Natural killer cell (primary cell): Measurements from ENCODE around the gene NAA16. TPM values are rescaled to one million over a fixed set of nuclear protein-coding genes. Genes with fewer than 3 reads are reported as not detected.

Source experiments
- ATAC-seq, 3 donors: fragments of 150-1000 bp in 2 of 3; fragments of 200-7000 bp in 1 of 3; cut with Tn5 transposase; 1 replicate in 1 of 3; 2 replicates in 2 of 3; pipeline ENCODE4 v1.10.0; 2021; ENCODE audit warnings: mild to moderate bottlenecking in 2 of 3, moderate library complexity in 2 of 3
- DNase-seq, 2 donors: peaks; one replicate each; pipeline versions ENCODE4 v3.0.0 to v3.0.0-alpha.2; 2013 to 2021; ENCODE audit warnings: mixed read lengths in 1 of 2
- H3K27ac ChIP-seq: one replicate; pipeline ENCODE4 v1.5.1; 2013; ENCODE audit warnings: mild to moderate bottlenecking, low read length
- H3K27me3 ChIP-seq: one replicate; pipeline ENCODE4 v1.6.1; 2013; ENCODE audit warnings: low read length; ENCODE audit not compliant: control insufficient read depth, insufficient read depth
- H3K36me3 ChIP-seq: one replicate; pipeline ENCODE4 v1.6.1; 2013; ENCODE audit warnings: low read length; ENCODE audit not compliant: control insufficient read depth, insufficient read depth
- H3K4me1 ChIP-seq: one replicate; pipeline ENCODE4 v1.6.1; 2013; ENCODE audit warnings: low read length; ENCODE audit not compliant: control insufficient read depth, insufficient read depth
- H3K4me3 ChIP-seq: one replicate; pipeline ENCODE4 v1.5.1; 2013; ENCODE audit warnings: low read length
- H3K9me3 ChIP-seq: one replicate; pipeline ENCODE4 v1.6.1; 2013; ENCODE audit warnings: low read length; ENCODE audit not compliant: control insufficient read depth, insufficient read depth
- H3K27ac Mint-ChIP-seq, 2 donors: one replicate each; pipeline ENCODE4 v1.8.0; 2022; ENCODE audit warnings: mild to moderate bottlenecking in 2 of 2, mixed read lengths in 2 of 2, moderate library complexity in 1 of 2
- H3K27me3 Mint-ChIP-seq, 2 donors: one replicate each; pipeline ENCODE4 v1.8.0; 2022; ENCODE audit warnings: low read depth in 2 of 2, mixed read lengths in 2 of 2
- H3K36me3 Mint-ChIP-seq: one replicate; pipeline ENCODE4 v1.8.0; 2022; ENCODE audit warnings: mixed read lengths
- H3K4me1 Mint-ChIP-seq, 2 donors: one replicate each; pipeline ENCODE4 v1.8.0; 2022; ENCODE audit warnings: mixed read lengths in 2 of 2
- H3K4me3 Mint-ChIP-seq: one replicate; pipeline ENCODE4 v1.8.0; 2022; ENCODE audit warnings: mild to moderate bottlenecking, moderate library complexity, mixed read lengths
- H3K9me3 Mint-ChIP-seq, 2 donors: one replicate each; pipeline ENCODE4 v1.8.0; 2022; ENCODE audit warnings: mixed read lengths in 2 of 2
- whole genome bisulfite sequencing: methylation state at CpG from one replicate; pipeline ENCODE4 v1.1.7; 2013; ENCODE audit warnings: missing lambda C conversion rate; ENCODE audit not compliant: insufficient coverage; 5-methylcytosine and 5-hydroxymethylcytosine counted together
- intact Hi-C: fragments of 100-400 bp; cut with micrococcal nuclease; formaldehyde crosslinking; loops from one replicate; pipeline ENCODE4 v1.14.2; 2022
- total RNA-seq, 4 donors: library from RNA; stranded (reverse); fragments of 120-200 nt in 1 of 4; gene quantifications; one replicate each; pipeline versions ENCODE4 v1.2.3 to v1.2.4, GENCODE V29; 2013 to 2022
- TF ChIP-seq, protein P1 (sequence below): fragments of 200-600 bp; IDR thresholded peaks from one replicate; pipeline ENCODE4 v1.8.0; 2022; ENCODE audit warnings: antibody characterized with exemption

Gene NAA16
- total RNA-seq, 3 donors from 2014 or later (not counting 1 experiment from before 2014, with no cell fraction given): 49.4 to 55.3 (median 53.1) TPM

DNA sequence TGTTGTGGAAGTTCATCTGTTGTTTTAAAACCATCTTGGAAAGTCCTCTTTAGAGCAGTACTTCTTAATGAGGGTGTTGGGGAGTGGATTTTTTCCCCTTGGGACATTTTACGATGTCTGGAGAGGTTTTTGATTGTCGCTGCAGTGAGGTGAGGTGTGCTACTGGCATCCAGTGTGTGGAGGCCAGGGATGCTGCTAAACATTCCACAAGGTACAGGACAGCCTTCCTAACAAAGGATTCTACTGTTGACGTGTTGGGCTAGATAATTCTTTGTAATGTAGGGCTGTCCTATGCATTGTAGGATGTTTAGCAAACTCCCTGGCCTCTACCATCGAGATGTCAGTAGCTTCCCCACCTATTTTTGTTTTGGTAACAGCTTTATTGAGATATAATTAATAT is 33.3 kb downstream of the NAA16 start:
- no peaks in the 10 kb centered on the region for H3K9me3 ChIP-seq
- peak overlapping the region; percentile 33 to 45 for H3K27ac Mint-ChIP-seq
- no peaks in the 10 kb centered on the region for H3K9me3 Mint-ChIP-seq
- H3K4me3 ChIP-seq: no peak overlapping the region
- ATAC-seq (no peak), DNase-seq (no peak)
- TF ChIP-seq, protein P1, sequence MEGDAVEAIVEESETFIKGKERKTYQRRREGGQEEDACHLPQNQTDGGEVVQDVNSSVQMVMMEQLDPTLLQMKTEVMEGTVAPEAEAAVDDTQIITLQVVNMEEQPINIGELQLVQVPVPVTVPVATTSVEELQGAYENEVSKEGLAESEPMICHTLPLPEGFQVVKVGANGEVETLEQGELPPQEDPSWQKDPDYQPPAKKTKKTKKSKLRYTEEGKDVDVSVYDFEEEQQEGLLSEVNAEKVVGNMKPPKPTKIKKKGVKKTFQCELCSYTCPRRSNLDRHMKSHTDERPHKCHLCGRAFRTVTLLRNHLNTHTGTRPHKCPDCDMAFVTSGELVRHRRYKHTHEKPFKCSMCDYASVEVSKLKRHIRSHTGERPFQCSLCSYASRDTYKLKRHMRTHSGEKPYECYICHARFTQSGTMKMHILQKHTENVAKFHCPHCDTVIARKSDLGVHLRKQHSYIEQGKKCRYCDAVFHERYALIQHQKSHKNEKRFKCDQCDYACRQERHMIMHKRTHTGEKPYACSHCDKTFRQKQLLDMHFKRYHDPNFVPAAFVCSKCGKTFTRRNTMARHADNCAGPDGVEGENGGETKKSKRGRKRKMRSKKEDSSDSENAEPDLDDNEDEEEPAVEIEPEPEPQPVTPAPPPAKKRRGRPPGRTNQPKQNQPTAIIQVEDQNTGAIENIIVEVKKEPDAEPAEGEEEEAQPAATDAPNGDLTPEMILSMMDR: no peak
- 91% methylated on average over 3 of the region's 4 CpGs for WGBS
- peaks cover 7% of the 10 kb centered on the region for H3K36me3 Mint-ChIP-seq
- H3K4me1 ChIP-seq: peaks cover 12% of the 10 kb centered on the region
- H3K27ac ChIP-seq: no peak overlapping the region
- H3K36me3 ChIP-seq: peaks cover 12% of the 10 kb centered on the region
- H3K27me3 Mint-ChIP-seq: no peaks in the 10 kb centered on the region
- intact Hi-C loops: no loop called here
- no peaks in the 10 kb centered on the region for H3K27me3 ChIP-seq
- H3K4me3 Mint-ChIP-seq: no peak overlapping the region
- peaks cover 37 to 41% of the 10 kb centered on the region in 2 donors for H3K4me1 Mint-ChIP-seq

DNA sequence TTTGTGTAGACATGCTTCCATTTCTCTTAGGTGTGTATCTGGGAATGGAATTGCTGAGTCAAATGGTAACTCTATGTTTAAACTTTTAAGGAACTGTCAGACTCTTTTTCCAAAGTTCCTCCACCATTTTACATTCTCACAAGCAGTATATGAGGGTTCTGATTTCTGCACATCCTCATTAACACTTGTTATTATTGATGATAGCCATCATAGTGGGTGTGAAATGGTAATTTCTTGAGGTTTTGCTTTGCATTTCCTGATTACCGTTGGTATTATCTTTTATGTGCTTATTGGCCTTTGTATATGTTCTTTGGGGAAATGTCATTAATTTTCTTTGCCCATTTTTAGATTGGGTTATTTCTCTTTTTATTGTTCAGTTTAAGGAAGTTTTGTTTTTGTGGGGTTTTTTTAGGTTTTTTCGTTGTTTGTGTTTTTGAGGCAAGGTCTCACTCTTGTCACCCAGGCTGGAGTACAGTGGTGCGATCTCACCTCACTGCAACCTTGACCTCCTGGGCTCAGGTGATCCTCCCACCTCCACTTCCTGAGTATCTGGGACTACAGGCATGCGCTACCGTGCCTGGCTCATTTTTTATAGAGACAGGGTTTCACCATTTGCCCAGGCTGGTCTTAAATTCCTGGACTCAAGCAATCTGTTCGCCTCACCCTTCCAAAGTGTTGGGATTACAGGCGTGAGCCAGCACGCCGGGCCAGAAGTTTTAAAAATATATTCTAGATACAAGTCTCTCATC is 34.3 kb downstream of the NAA16 start:
- peak overlapping the region; percentile 5 for H3K4me3 Mint-ChIP-seq
- Histone ChIP-seq H3K36me3 (peaks cover 10% of the 10 kb centered on the region), H3K4me1 (peaks cover 12% of the 10 kb centered on the region), H3K4me3 (no peak overlapping the region), H3K27ac (no peak overlapping the region), H3K9me3 (no peaks in the 10 kb centered on the region), H3K27me3 (no peaks in the 10 kb centered on the region)
- H3K36me3 Mint-ChIP-seq: peaks cover 3% of the 10 kb centered on the region
- H3K27ac Mint-ChIP-seq: peak overlapping the region; percentile 67 to 71
- H3K27me3 Mint-ChIP-seq: no peaks in the 10 kb centered on the region
- 52% methylated on average over 5 of the region's 9 CpGs for WGBS
- TF ChIP-seq, protein P1: no peak
- ATAC-seq: peak in 1 of 3 donors; percentile 43
- DNase-seq: no peak
- H3K4me1 Mint-ChIP-seq: peaks cover 34 to 41% of the 10 kb centered on the region in 2 donors
- H3K9me3 Mint-ChIP-seq: no peaks in the 10 kb centered on the region
- intact Hi-C loops: no loop called here

DNA sequence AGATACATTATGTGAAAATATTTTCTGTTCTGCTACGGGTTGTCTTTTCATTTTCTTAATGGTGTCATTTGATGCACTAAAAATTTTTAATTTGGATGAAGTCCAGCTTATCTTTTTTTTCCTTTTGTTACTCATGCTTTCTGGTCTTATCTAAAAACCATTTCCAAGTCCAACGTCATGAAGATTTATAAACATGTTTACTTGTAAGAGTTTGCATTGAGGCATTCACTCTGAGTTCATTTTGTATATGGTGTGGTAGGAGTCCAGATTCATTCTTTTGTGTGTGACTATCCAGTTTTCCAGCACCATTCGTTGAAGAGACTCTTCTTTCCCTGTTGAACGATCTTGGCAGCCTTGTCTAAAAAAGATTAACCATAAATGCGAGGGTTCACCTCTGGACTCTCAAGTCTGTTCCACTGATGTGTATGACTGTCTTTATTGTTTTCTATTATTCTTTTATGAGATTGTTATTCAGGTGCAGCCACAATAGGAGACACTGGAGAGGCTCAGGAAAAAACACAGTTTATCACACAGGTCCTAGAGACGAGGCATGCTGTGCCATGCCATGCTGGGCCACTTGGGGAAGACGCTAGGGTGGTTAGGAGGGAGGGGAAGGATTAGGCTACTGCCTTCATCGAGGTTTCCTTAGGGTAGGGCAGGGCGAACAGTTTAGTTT is 35.0 kb downstream of the NAA16 start:
- Mint-ChIP-seq H3K9me3 (no peaks in the 10 kb centered on the region), H3K36me3 (no peaks in the 10 kb centered on the region), H3K27ac (peak overlapping the region; percentile 67 to 71), H3K4me1 (peaks cover 32 to 41% of the 10 kb centered on the region in 2 donors), H3K27me3 (no peaks in the 10 kb centered on the region), H3K4me3 (peak overlapping the region; percentile 43)
- intact Hi-C loops: no loop called here
- no peaks in the 10 kb centered on the region for H3K9me3 ChIP-seq
- H3K4me1 ChIP-seq: peaks cover 12% of the 10 kb centered on the region
- H3K4me3 ChIP-seq: no peak overlapping the region
- H3K36me3 ChIP-seq: peaks cover 13% of the 10 kb centered on the region
- H3K27ac ChIP-seq: no peak overlapping the region
- no peak for DNase-seq
- no peaks in the 10 kb centered on the region for H3K27me3 ChIP-seq
- ATAC-seq: no peak
- 92% methylated on average over 9 of the region's 9 CpGs for WGBS
- TF ChIP-seq, protein P1: no peak
